GM12891 (cell line): Measurements from ENCODE around the gene NECAB3.

ENCODE experiments used
- POLR2A ChIP-seq: IDR thresholded peaks from 2 replicates; pipeline ENCODE4 v1.6.1; 2011; ENCODE audit warnings: low read depth, low read length, control low read depth
- POLR2AphosphoS5 ChIP-seq: IDR thresholded peaks from 2 replicates; pipeline ENCODE4 v1.6.1; 2011; ENCODE audit warnings: low read depth, low read length, control low read depth
- POU2F2 ChIP-seq: IDR thresholded peaks from 2 replicates; pipeline ENCODE4 v1.6.1; 2011; ENCODE audit warnings: low read depth, mild to moderate bottlenecking, control low read depth, low read length, moderate library complexity
- SPI1 ChIP-seq: IDR thresholded peaks from 2 replicates; pipeline ENCODE4 v1.6.1; 2011; ENCODE audit warnings: low read depth, low read length, control low read depth
- TAF1 ChIP-seq: IDR thresholded peaks from 2 replicates; pipeline ENCODE4 v1.6.1; 2011; ENCODE audit warnings: low read depth, low read length, control low read depth

GRCh38 chr20:33673114-33673409, 1.2 kb downstream of the NECAB3 start:
- TF ChIP-seq POLR2A = no peak
- no peak for TF ChIP-seq SPI1
- no peak for TF ChIP-seq POLR2AphosphoS5
- no peak for TF ChIP-seq TAF1
- TF ChIP-seq POU2F2 = no peak
